ENCODE results near the gene NMRK1.

DNA sequence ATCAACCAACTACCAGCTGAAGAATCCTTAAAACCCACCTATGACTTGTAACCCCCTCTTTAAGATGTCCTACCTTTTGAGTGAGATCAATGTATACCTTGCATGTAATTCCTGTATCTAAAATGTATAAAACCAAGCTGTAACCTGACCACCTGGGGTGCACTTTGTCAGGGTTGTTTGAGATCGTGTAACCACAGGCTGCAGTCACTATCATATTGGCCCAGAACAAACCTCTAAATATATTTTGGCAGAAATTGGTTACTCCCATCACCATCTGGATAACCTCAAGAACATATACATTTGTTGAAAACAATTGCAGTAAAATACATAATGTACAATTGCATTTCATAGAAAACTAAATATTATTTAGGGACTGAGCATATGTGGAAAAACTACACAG is 68.3 kb downstream of the NMRK1 start:
- TF ChIP-seq RXRA (IDR thresholded peaks at IDR 0.05; ENCODE audit: borderline replicate concordance, low read depth) (no peak), FOXM1 (IDR thresholded peaks at IDR 0.05; ENCODE audit: low read depth) (no peak), EZH2phosphoT487 (IDR thresholded peaks at IDR 0.05; ENCODE audit: borderline replicate concordance, low read depth) (no peak), FOSL2 (IDR thresholded peaks at IDR 0.05; ENCODE audit: borderline replicate concordance, low read depth) (no peak), TAF1 (IDR thresholded peaks at IDR 0.05; ENCODE audit: borderline replicate concordance, low read depth, low read length) (no peak)
- TF ChIP-seq, protein P1, sequence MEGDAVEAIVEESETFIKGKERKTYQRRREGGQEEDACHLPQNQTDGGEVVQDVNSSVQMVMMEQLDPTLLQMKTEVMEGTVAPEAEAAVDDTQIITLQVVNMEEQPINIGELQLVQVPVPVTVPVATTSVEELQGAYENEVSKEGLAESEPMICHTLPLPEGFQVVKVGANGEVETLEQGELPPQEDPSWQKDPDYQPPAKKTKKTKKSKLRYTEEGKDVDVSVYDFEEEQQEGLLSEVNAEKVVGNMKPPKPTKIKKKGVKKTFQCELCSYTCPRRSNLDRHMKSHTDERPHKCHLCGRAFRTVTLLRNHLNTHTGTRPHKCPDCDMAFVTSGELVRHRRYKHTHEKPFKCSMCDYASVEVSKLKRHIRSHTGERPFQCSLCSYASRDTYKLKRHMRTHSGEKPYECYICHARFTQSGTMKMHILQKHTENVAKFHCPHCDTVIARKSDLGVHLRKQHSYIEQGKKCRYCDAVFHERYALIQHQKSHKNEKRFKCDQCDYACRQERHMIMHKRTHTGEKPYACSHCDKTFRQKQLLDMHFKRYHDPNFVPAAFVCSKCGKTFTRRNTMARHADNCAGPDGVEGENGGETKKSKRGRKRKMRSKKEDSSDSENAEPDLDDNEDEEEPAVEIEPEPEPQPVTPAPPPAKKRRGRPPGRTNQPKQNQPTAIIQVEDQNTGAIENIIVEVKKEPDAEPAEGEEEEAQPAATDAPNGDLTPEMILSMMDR (IDR thresholded peaks at IDR 0.05): no peak
- TF ChIP-seq, protein P2, sequence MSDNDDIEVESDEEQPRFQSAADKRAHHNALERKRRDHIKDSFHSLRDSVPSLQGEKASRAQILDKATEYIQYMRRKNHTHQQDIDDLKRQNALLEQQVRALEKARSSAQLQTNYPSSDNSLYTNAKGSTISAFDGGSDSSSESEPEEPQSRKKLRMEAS (IDR thresholded peaks at IDR 0.05; ENCODE audit: low read depth): no peak
